Thyroid gland (tissue), 4 donors: ENCODE results near the gene PLB1. TPM values are rescaled to one million over a fixed set of nuclear protein-coding genes. Genes with fewer than 3 reads are reported as not detected.

Source experiments
- DNase-seq, 2 donors: peaks; one replicate each; pipeline ENCODE4 v3.0.0-alpha.2; 2019
- H3K27ac ChIP-seq, 3 donors: fragments of 200-600 bp; sonication (generic); 1 replicate in 2 of 3; 2 replicates in 1 of 3; pipeline ENCODE4 v1.5.1; 2016 to 2019; ENCODE audit warnings: mild to moderate bottlenecking in 1 of 3, moderate library complexity in 1 of 3
- H3K27me3 ChIP-seq: fragments of 200-600 bp; sonication (generic); one replicate; pipeline ENCODE4 v1.5.1; 2019
- H3K36me3 ChIP-seq, 2 donors: fragments of 200-600 bp; sonication (generic); one replicate each; pipeline ENCODE4 v1.5.1; 2016 to 2019
- H3K4me1 ChIP-seq, 2 donors: fragments of 200-600 bp; sonication (generic); one replicate each; pipeline ENCODE4 v1.5.1; 2017 to 2019
- H3K4me3 ChIP-seq, 3 donors: fragments of 200-600 bp; sonication (generic); replicated peaks in 1 of 3; 1 replicate in 2 of 3; 2 replicates in 1 of 3; pipeline ENCODE4 v1.5.1; 2016; ENCODE audit warnings: mild to moderate bottlenecking in 1 of 3
- H3K9me3 ChIP-seq: fragments of 200-600 bp; sonication (generic); one replicate; pipeline ENCODE4 v1.5.1; 2017
- CTCF ChIP-seq, 6 experiments: fragments of 200-600 bp in 3 of 6; fragments of 450-650 bp in 3 of 6; sonication (generic) in 3 of 6; IDR thresholded peaks; one replicate each; pipeline ENCODE4 v1.5.1; 2016 to 2019; ENCODE audit warnings: antibody characterized with exemption in 6 of 6, mild to moderate bottlenecking in 2 of 6, inconsistent platforms in 1 of 6, moderate library complexity in 1 of 6
- POLR2A ChIP-seq, 2 donors: fragments of 450-650 bp; IDR thresholded peaks; one replicate each; pipeline ENCODE4 v1.6.1; 2017; ENCODE audit warnings: antibody characterized with exemption in 2 of 2, mild to moderate bottlenecking in 2 of 2, moderate library complexity in 1 of 2
- WGBS, 2 donors: methylation state at CpG; one replicate each; pipeline ENCODE4 v1.1.5; 2017; 5-methylcytosine and 5-hydroxymethylcytosine counted together
- intact Hi-C: fragments of 100-400 bp; cut with DNase I; formaldehyde crosslinking; loops from one replicate; pipeline ENCODE4 v1.15.1; 2023
- total RNA-seq, 4 donors: library from RNA; depleted of rRNA; stranded (reverse); fragments of >200 nt; gene quantifications; one replicate each; pipeline ENCODE4 v1.2.3, GENCODE V29; 2016

The PLB1 gene
- total RNA-seq, 4 donors from 2014 or later: 1.2 to 3.3 (median 1.8) TPM

GRCh38 chr2:28521663-28522062 is 25.8 kb downstream of the PLB1 start:
- Histone ChIP-seq H3K9me3 (no peaks in the 10 kb centered on the region), H3K36me3 (no peaks in the 10 kb centered on the region), H3K27me3 (no peaks in the 10 kb centered on the region), H3K4me1 (no peaks in the 10 kb centered on the region), H3K27ac (no peak overlapping the region), H3K4me3 (no peak overlapping the region)
- TF ChIP-seq CTCF (IDR thresholded peaks at IDR 0.05) (no peak), POLR2A (IDR thresholded peaks at IDR 0.05) (no peak)
- 54 to 68% methylated on average over 3 of the region's 3 CpGs for WGBS, 2 donors
- intact Hi-C loops: no loop called here
- no peak for DNase-seq

GRCh38 chr2:28522481-28522880 is 26.6 kb downstream of the PLB1 start:
- TF ChIP-seq POLR2A (IDR thresholded peaks at IDR 0.05) (no peak), CTCF (IDR thresholded peaks at IDR 0.05) (no peak)
- intact Hi-C loops: no loop called here
- H3K4me1 ChIP-seq: no peaks in the 10 kb centered on the region
- no peaks in the 10 kb centered on the region for H3K9me3 ChIP-seq
- DNase-seq: no peak
- no peak overlapping the region for H3K27ac ChIP-seq
- H3K27me3 ChIP-seq: no peaks in the 10 kb centered on the region
- WGBS, 2 donors: 76 to 79% methylated on average over 11 of the region's 11 CpGs
- no peaks in the 10 kb centered on the region for H3K36me3 ChIP-seq
- H3K4me3 ChIP-seq: no peak overlapping the region

GRCh38 chr2:28523902-28524301 is 28.0 kb downstream of the PLB1 start:
- Histone ChIP-seq H3K27me3 (no peaks in the 10 kb centered on the region), H3K9me3 (no peaks in the 10 kb centered on the region), H3K4me3 (no peak overlapping the region), H3K27ac (no peak overlapping the region), H3K36me3 (no peaks in the 10 kb centered on the region), H3K4me1 (no peaks in the 10 kb centered on the region)
- TF ChIP-seq POLR2A (IDR thresholded peaks at IDR 0.05) (no peak), CTCF (IDR thresholded peaks at IDR 0.05) (no peak)
- intact Hi-C loops: no loop called here
- no peak for DNase-seq
- 63 to 66% methylated on average over 5 of the region's 5 CpGs for whole genome bisulfite sequencing, 2 donors

GRCh38 chr2:28525481-28525880 is 29.6 kb downstream of the PLB1 start:
- Histone ChIP-seq H3K4me1 (no peaks in the 10 kb centered on the region), H3K27me3 (no peaks in the 10 kb centered on the region), H3K9me3 (no peaks in the 10 kb centered on the region), H3K4me3 (no peak overlapping the region), H3K27ac (no peak overlapping the region), H3K36me3 (no peaks in the 10 kb centered on the region)
- no peak for DNase-seq
- intact Hi-C loops: no loop called here
- WGBS, 2 donors: 88 to 100% methylated on average over 2 of the region's 2 CpGs
- TF ChIP-seq CTCF (IDR thresholded peaks at IDR 0.05): no peak
- no peak for TF ChIP-seq POLR2A (IDR thresholded peaks at IDR 0.05)

- no peak overlapping the region for H3K4me3 ChIP-seq
- TF ChIP-seq CTCF (IDR thresholded peaks at IDR 0.05) (no peak), POLR2A (IDR thresholded peaks at IDR 0.05) (no peak)
- H3K36me3 ChIP-seq: no peaks in the 10 kb centered on the region
- H3K9me3 ChIP-seq: no peaks in the 10 kb centered on the region
- no peaks in the 10 kb centered on the region for H3K4me1 ChIP-seq
- no peaks in the 10 kb centered on the region for H3K27me3 ChIP-seq
- intact Hi-C loops: no loop called here
- DNase-seq: no peak
- 93 to 95% methylated on average over 8 of the region's 8 CpGs for WGBS, 2 donors
- no peak overlapping the region for H3K27ac ChIP-seq
Observed at GRCh38 chr2:28526527-28527132, 30.8 kb downstream of the PLB1 start.
